HG03354 (cell line): ENCODE results near the gene MAP4.
"Not testable (repeated sequence)": the region's sequence is repeated elsewhere in the genome, so short reads cannot be mapped to it uniquely, and the experiment has no call there.

ENCODE experiments used
- ATAC-seq: cut with Tn5 transposase; IDR thresholded peaks from one replicate; pipeline ENCODE4 v1.9.1; 2021; ENCODE audit warnings: mild to moderate bottlenecking; ENCODE audit not compliant: unreplicated experiment, poor library complexity, severe bottlenecking

MAP4 gene

GRCh38 chr3:47850564-47851410, 165.4 kb downstream of the MAP4 start:
- no peak for ATAC-seq

GRCh38 chr3:47849699-47850563, 166.3 kb downstream of the MAP4 start:
- no peak for ATAC-seq

DNA sequence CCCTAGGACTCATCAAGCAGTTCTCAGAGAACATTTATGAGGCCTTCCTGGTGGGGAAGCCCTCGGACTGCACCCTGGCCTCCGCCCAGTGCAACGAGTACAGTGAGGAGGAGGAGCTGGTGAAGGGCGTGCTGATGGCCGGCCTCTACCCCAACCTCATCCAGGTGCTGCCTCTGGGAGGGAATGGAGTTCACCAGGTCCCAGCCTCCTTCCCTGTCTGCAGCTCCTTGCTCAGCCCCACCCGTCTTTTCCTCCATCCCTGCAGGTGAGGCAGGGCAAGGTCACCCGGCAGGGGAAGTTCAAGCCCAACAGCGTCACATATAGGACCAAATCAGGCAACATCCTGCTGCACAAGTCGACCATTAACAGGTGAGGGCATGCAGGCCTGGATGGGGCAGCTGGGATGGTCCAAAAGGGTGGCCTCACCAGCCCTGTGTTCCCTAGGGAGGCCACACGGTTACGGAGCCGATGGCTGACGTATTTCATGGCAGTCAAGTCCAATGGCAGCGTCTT, 167.0 kb downstream of the MAP4 start:
- no peak for ATAC-seq

GRCh38 chr3:47848599-47849117, 167.6 kb downstream of the MAP4 start:
- ATAC-seq, result no peak

DNA sequence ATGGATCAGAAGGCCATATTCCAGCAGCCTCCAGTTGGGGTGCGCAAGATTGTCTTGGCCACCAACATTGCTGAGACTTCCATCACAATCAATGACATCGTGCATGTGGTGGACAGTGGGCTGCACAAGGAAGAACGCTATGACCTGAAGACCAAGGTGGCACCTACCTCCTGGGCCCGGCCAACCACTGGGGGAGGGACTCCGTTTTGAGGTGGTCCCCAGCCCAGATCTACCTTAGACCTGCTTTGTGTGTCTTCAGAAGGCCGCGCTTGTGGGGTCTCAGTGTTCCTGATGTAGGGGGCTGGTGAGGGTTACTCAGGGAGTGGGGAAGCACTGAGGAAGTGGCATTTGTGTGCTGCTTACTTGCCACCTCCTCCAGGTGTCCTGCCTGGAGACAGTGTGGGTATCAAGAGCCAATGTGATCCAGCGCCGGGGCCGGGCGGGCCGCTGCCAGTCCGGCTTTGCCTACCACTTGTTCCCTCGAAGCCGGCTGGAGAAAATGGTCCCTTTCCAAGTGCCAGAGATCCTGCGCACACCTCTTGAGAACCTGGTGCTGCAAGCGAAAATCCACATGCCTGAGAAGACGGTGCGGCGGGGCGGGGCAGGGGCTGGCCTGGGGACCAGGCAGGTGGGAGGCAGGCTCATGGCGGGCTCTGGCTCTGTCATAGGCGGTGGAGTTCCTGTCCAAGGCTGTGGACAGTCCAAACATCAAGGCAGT, 168.3 kb downstream of the MAP4 start:
- no peak for ATAC-seq

DNA sequence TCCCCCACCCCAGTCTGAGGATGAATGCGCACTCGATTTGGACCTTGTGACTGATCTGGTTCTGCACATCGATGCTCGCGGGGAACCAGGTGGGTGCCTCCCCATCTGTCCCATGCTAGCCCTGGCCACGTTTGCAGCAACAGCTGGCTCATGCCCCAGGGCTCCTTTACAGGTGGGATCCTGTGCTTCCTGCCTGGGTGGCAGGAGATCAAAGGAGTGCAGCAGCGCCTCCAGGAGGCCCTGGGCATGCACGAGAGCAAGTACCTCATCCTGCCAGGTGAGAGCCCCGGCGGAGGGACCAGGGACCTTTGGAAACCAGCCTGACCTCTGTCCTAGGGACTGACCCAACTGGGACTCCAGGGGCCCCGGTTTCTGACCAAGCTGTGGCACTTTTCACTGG, 169.0 kb downstream of the MAP4 start:
- no peak for ATAC-seq

DNA sequence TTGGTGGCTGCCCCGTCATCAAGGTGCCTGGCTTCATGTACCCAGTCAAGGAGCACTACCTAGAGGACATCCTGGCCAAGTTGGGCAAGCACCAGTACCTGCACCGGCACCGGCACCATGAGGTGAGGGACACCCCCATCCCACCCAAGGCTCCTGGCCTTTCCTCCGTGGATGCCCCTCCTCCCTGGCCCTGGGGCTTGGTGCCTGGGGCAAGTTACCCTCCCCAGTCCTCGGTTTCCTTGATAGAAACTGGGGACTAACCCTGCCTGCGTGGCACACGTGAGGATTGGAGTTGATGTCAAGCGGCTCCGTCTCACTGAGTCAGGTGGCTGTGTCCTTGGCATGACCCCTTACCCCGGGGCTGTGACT, 169.4 kb downstream of the MAP4 start:
- ATAC-seq, result no peak

DNA sequence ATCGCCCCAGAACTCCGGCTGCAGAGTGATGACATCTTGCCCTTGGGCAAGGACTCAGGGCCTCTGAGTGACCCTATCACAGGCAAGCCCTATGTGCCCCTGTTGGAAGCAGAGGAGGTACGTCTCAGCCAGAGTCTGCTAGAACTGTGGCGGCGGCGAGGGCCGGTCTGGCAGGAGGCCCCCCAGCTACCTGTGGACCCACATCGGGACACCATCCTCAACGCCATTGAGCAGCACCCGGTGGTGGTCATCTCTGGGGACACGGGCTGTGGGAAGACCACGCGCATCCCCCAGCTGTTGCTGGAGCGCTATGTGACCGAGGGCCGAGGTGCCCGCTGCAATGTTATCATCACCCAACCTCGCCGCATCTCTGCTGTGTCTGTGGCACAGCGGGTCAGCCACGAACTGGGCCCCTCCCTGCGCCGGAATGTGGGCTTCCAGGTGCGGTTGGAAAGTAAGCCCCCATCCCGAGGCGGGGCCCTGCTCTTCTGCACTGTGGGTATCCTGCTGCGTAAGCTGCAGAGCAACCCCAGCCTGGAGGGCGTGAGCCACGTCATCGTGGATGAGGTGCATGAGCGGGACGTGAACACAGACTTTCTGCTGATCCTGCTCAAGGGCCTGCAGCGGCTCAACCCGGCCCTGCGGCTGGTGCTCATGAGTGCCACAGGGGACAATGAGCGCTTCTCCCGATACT, 169.9 kb downstream of the MAP4 start:
- no peak for ATAC-seq

- no peak for ATAC-seq
Measured at GRCh38 chr3:47841786-47842349, 174.3 kb downstream of the MAP4 start.

GRCh38 chr3:47838503-47838902, 177.7 kb downstream of the MAP4 start:
- ATAC-seq, result no peak

DNA sequence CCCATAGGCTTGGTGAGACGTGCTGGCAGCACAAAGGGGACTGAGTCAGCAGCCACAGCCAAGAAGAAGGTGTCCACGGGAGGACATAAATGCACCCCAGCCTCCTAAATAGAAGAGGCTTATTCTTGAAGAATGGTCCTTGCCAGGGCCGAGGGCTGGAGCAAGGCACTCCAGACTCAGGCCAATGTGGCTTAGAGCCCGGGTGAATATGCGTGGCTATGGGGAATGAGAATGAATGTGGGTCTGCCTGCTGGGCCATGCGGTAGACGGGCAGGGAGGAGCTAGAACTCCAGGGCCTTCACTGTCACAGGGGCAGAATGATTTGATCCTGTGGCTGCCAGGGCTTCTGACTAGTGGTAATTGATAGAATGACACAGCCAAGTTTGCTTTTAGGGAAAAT, 179.2 kb downstream of the MAP4 start:
- no peak for ATAC-seq

GRCh38 chr3:47829482-47829881, 186.7 kb downstream of the MAP4 start:
- not testable (repeated sequence) for ATAC-seq

DNA sequence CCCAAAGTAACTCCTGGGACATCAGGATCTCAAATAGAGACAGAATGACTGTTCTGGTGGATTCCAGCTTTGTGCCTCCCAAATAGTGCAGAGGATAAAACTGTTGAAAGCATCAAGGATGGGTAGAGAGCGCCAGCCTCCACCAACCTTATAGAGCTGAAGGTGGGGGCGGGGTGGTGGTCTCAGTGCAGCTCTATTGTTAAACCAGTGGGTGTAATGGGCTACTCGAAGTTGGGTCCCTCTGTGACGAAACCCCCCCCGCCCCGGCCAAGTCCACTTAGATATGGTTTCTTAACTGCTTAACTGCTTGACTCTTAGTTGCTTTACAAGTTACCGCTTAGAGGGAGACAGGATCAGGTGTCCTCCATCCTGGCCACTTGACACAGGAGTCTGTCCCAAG, 190.6 kb downstream of the MAP4 start:
- no peak for ATAC-seq

GRCh38 chr3:47824541-47825473, 191.4 kb downstream of the MAP4 start:
- ATAC-seq, result peak; percentile 91

- ATAC-seq, result no peak
Measured at GRCh38 chr3:47817609-47818008, 198.6 kb downstream of the MAP4 start.

GRCh38 chr3:47813551-47814177, 202.6 kb downstream of the MAP4 start:
- no peak for ATAC-seq

- no peak for ATAC-seq
Measured at GRCh38 chr3:47804577-47804976, 211.6 kb downstream of the MAP4 start.
